NCI-H446 (cell line): ENCODE measurements around the gene RSPH1.
"Not testable (repeated sequence)": the region's sequence is repeated elsewhere in the genome, so short reads cannot be mapped to it uniquely, and the experiment has no call there.

Experiments
- DNase-seq, 2 experiments: peaks; one replicate each; lab custom pipeline; 2025; lab: John Stamatoyannopoulos, UW

RSPH1 gene

DNA sequence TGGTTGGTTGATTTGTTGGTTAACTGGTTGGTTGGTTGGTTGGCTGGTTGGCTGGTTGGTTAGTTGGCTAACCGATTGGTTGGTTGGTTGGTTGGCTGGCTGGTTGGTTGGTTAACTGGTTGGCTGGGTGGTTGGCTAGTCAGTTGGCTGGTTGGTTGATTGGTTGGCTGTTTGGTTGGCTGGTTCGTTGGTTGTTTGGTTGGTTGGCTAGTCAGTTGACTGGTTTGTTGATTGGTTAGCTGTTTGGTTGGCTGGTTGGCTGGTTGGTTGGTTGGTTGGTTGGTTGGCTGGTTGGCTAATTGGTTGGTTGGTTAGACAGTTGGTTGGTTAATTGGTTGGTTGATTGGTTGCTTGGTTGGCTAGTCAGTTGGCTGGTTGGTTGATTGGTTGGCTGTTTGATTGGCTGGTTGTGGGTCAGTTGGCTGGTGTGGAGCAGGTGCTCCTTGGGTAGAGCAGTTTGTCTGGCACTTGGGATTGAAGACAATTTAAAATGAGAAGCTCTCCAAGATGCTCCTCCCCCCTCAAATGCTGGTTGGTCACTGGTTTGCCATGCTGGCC, 6.9 kb downstream of the RSPH1 start:
- no peak for DNase-seq

- no peak for DNase-seq
Measured at GRCh38 chr21:42486531-42486930, 9.5 kb downstream of the RSPH1 start.

GRCh38 chr21:42486072-42486471, 10.0 kb downstream of the RSPH1 start:
- no peak for DNase-seq

DNA sequence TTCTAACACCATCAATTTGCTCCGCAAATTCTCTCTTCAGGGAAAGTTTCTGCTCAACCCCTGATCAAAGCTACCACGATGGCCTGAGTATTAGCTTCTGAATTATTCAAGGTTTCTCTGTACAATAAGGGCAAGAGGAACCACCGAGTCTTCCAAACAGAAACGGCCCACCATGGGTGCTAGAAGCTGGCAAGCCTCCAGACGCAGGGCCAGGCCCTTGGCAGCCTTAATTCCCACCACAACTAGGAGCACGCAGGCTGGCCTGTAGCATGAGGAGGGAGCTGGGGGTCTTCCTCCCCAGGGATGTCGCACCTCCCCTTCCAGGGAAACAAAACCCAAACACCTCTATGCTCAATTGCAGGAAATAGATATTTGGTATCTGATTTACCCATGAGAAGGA, 11.1 kb downstream of the RSPH1 start:
- no peak for DNase-seq

GRCh38 chr21:42481169-42481568, 14.9 kb downstream of the RSPH1 start:
- no peak for DNase-seq

DNA sequence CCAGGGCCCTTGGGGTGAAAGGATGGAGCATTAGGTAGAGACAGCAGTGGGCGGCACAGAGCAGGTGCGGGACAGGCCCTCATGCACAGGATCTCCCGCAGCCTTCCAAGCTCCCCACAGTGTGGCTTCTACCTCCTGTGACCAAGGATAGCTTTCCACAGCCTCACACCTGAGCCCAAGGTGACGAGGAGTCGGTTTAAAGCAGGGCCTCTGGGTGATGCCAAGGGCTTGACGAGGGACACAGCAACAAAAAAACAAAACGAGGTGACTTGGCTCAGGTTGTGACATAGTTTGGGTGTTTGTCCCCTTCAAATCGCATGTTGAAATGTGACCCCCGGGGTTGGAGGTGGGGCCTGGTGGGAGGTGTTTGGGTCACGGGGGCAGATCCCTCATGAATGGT, 15.3 kb downstream of the RSPH1 start:
- no peak for DNase-seq

- DNase-seq = no peak
Measured at GRCh38 chr21:42479582-42479981, 16.4 kb downstream of the RSPH1 start.

DNA sequence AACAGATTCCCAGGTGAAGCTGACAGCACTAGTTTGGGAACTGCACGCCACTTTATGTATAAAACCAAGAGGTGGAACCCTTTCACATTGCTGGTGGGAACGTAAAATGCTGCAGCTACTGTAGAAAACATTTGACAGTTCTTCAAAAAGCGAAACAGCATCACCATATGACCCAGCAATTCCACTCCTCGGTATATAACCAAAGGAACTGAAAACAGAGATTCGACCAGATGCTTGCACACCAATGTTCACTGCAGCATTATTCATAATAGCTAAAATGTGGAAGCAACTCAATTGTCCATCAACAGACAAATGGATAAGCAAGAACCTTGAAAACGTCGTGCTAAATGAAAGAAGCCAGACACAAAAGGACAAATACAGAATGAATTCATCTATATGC, 17.5 kb downstream of the RSPH1 start:
- DNase-seq = no peak

GRCh38 chr21:42476388-42477331, 19.4 kb downstream of the RSPH1 start:
- DNase-seq = no peak

DNA sequence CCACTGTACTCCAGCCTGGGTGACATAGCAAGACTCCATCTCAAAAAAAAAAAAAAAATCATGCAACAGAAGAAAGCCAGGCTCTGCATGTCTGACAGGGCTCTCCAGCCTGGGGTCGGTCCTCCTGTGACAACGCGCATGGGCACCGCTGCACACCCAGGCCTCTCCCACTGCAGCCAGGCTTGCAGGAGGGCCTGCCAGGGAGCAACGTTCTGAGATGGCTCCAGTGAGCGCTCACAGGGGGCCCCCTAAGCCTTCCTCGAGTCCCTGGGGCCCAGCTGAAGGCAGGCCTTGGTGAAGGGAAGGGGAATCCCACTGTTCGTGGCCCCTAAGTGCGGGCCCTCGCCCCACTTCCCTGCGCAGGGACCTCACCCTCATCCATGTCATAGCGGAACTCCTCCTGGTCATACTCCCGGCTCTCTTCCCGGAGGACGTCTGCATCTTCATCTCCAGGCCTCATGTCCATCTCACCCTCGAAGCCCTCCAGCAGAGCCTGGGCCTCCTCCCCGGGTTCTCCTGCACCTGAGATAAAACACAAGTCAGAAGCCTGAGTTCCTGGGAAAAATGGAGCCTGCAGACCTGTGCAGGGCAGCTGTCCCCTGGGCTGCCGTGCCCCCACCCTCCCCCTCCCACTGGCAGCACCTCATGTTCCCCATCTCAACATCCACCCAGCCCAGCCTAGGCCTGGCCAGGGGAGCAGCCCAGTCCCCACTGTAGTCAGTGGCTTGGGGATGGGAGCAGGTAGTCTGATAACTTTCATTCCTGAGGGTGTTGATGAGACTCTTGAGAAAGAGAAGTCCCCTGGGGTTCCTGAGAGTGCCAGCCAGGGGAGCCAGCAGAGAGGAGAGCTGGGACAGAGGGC, 20.3 kb downstream of the RSPH1 start:
- no peak for DNase-seq

GRCh38 chr21:42475036-42475435, 21.0 kb downstream of the RSPH1 start:
- DNase-seq = no peak

DNA sequence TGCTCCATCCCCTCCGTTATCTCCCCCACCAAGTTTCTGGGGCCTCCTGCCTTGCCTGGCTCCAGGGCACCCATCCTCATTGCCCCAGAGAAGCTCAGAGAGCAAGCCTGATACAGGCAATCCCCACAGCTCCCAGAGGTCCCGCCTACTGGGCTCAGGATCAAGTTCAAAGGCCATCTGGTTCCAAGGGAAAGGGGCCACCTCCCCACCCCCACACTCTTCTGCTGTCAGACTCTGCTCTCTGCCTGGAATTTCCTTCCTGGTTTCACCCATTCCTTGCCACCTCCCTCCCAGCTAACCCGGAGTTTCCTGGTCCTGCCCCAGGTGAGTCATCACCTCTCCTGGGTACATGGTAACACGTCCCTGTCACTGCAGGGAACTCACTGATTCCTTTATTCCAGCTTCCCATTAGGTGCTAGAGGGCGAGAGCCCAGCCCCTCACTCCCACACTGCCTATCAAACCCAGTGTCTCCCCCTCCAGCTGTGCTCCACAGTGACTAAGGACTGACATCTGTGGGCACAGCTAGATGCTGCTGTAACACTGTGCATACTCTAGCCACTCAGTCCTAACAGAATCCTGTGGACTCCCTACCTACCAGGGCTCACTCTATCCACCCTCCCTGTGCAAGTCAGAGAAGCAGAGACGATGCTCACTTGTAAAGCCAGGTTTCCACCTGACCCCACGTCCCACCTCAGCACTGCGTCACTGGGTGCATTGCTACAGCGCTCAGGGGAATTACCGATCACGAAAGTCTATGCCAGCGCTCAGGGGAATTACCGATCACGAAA, 21.8 kb downstream of the RSPH1 start:
- no peak for DNase-seq

DNA sequence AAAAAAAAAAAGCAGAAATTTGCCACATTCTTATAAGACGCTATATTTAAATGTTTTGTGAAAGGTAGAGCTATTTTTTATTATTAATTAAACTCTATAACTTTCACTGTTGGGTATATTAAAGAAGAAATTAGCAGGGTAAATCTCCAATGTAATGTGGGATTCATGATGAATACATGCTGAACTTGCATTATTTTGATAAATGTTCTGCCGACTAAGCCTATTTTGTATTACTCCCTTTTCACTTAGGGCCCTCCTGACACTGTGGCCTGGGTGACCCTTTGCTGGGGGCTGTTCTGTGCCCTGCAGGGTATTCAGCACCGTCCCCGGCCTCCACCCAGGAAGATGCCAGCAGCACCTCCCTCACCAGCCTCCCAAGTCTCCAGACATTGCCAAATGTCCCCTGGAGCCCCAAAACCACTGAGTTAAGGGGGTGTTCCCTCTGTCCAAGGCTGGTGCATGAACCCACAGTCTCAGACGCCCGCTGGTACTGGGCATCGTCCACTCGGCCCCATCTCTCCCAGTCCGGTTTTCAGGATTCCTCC, 22.5 kb downstream of the RSPH1 start:
- DNase-seq = no peak

GRCh38 chr21:42472521-42472920, 23.5 kb downstream of the RSPH1 start:
- DNase-seq = no peak

- DNase-seq = no peak
Measured at GRCh38 chr21:42471716-42472330, 24.2 kb downstream of the RSPH1 start.

DNA sequence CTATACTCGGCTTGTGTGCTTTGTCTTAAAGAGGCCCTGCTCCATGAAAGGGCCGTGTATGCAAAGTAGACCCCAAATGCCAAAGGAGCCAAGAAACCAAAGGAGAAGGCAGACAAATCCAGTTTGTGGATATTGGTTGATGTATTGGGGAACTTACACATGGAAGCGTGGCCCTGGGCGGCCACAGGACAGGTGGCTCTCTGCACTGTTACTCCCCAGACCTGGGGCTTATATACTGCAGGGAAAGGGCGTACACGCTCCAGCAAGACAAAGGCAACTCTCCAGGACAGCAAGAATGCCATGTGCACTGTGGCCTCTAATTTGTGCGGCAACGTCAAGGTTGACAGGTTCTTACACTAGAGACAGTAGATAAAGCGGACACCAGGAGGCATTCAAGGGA, 24.8 kb downstream of the RSPH1 start:
- no peak for DNase-seq

DNA sequence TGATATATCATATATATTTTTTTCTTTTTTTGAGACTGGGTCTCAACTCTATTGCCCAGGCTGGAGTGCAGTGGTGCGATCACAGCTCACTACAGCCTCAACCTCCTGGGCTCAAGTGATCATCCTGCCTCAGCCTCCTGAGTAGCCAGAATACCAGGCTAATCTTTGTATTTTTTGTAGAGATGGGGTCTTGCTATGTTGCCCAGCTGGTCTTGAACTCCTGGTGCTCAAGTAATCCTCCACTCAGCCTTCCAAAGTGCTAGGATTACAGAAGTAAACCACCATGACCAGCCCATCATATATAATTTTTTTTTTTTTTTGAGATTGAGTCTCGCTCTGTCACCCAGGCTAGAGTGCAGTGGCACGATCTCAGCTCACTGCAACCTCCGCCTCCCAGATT, 26.3 kb downstream of the RSPH1 start:
- DNase-seq = not testable (repeated sequence)

DNA sequence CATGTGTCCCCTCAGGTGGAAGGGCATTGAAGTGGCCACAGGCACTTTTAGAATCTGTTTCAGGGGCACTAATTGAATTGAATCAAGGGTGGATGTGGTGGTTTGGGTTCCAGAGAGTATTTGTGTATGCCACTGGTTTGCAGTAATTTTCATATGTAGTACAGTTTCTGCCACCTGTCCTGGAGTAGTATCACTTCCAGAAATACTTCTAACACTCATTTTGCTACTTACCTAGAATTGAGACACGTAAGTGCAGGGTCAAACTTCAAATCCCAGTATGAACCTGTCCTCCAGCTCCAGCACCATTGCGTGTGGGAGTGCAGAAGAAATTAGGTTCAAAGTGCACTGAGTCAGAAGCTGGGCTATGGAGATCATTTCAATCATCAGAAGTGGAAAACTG, 26.8 kb downstream of the RSPH1 start:
- DNase-seq = no peak

DNA sequence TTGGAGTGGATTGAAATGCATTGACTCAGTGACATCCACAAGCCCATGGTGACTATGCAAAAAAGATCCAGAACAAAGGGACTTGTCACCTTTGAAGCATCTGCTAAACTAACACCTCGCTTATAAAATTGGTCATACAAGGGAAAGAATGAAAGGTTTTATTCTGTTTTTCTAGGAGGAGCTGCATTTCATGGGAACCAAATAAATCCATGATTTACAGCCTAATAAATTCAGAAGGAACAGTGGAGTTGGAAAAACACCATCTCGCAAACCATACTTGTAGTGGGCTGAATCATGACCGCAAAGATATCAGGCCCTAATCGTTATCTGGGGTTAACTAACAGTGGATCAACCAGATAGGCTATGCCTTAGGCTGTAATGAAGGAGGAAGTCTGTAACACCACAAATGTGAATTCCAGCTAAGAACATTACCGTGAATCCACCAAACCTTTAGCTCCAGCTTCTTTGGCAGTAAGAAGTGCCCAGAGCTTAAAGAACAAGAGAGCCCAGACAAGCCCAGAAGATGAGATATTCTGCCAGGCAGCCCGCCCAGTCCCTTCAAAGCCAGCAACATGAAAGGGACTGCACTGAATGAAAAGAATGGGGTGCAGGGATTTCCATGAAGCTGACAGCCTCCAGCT, 27.4 kb downstream of the RSPH1 start:
- DNase-seq = no peak

DNA sequence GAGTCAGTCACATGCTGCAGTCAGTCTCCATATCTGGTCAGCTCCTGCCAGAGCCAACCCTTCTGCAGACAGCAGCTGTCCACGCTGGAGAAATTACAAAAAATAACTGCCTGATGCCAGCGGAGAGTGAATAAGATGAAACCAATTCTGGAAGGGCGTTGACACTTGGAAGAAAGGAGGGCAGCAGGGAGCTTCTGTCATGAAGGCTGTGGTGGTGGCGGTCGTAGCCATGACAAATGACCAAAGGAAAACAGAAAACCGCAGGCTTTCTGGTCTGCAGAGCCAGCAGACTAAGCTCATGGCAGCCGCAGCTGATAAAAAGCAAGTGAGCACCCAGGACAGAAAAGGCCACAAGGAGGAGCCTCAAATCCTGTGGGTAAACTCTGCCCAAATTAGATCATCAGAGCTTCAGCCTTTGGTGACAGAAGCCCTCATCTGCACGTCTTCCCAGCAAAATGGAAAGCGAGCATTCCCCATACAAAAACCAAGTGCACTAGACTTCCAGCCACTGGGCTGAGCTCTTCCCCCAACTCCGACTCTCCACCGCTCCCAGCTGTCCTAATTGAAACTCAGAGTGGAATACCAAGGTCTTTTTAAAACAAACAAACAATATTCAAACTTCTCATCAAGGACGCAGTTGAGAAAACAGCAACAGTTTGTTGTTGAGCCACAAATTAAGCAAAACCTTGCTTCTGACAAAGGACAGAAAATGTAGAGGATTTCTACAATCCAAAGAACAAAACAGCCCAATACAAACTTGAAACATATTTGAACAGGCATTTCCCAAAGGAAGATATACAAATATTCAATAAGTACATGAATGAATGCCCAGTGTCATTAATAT, 28.7 kb downstream of the RSPH1 start:
- DNase-seq = no peak
